ENCODE measurements around the gene MAP2K3. TPM values are rescaled to one million over a fixed set of nuclear protein-coding genes. Genes with fewer than 3 reads are reported as not detected.

The MAP2K3 gene
- total and polyA plus RNA-seq, 9 donors, result 9.1 to 45.5 (median 17.6) TPM

- Histone ChIP-seq H3K27ac (no peak overlapping the region), H3K9me3 (no peaks in the 10 kb centered on the region), H3K4me1 (ENCODE audit: insufficient read depth) (no peaks in the 10 kb centered on the region), H3K4me3 (no peak overlapping the region), H3K36me3 (no peaks in the 10 kb centered on the region), H3K27me3 (no peaks in the 10 kb centered on the region)
- no peak for TF ChIP-seq CTCF (IDR thresholded peaks at IDR 0.05)
- no peak for TF ChIP-seq EP300 (IDR thresholded peaks at IDR 0.05)
- no peak for TF ChIP-seq POLR2A (IDR thresholded peaks at IDR 0.05)
- intact Hi-C loops (cut with DNase I), result loop anchor here in 2 of 4 donors (5.0 to 10.0 kb wide), 2 partner anchors 153 to 235 kb away; partner anchors contain the start of gene DHRS7B (in 1 of the 2)
- DNase-seq, result no peak
- 97 to 98% (median 97%) methylated on average over 3 of the region's 3 CpGs for WGBS, 3 donors
These were observed 7.2 kb upstream of the MAP2K3 start for GRCh38 chr17:21277332-21277731.

- Histone ChIP-seq H3K27me3 (no peaks in the 10 kb centered on the region), H3K4me3 (no peak overlapping the region), H3K9me3 (no peaks in the 10 kb centered on the region), H3K36me3 (no peaks in the 10 kb centered on the region), H3K27ac (no peak overlapping the region), H3K4me1 (ENCODE audit: insufficient read depth) (peaks cover 2% of the 10 kb centered on the region)
- no peak for TF ChIP-seq EP300 (IDR thresholded peaks at IDR 0.05)
- no peak for TF ChIP-seq POLR2A (IDR thresholded peaks at IDR 0.05)
- TF ChIP-seq CTCF (IDR thresholded peaks at IDR 0.05), result no peak
- 72 to 74% (median 72%) methylated on average over 8 of the region's 8 CpGs for WGBS, 3 donors
- no peak for DNase-seq
- intact Hi-C loops (cut with DNase I), result loop anchor here in 2 of 4 donors (5.0 to 10.0 kb wide), 2 partner anchors 154 to 234 kb away; partner anchors contain the start of gene DHRS7B (in 1 of the 2)
These were observed 5.9 kb upstream of the MAP2K3 start for GRCh38 chr17:21278450-21279197.

- intact Hi-C loops (cut with DNase I), result loop anchor here in 2 of 4 donors (5.0 to 10.0 kb wide), 2 partner anchors 154 to 233 kb away; partner anchors contain the start of gene DHRS7B (in 1 of the 2)
- DNase-seq, result no peak
- H3K27me3 ChIP-seq, result no peaks in the 10 kb centered on the region
- H3K9me3 ChIP-seq, result no peaks in the 10 kb centered on the region
- 80 to 84% (median 82%) methylated on average over 6 of the region's 6 CpGs for WGBS, 3 donors
- H3K4me1 ChIP-seq (ENCODE audit: insufficient read depth), result peaks cover 2% of the 10 kb centered on the region
- no peak overlapping the region for H3K27ac ChIP-seq
- H3K36me3 ChIP-seq, result no peaks in the 10 kb centered on the region
- TF ChIP-seq EP300 (IDR thresholded peaks at IDR 0.05), result no peak
- TF ChIP-seq CTCF (IDR thresholded peaks at IDR 0.05), result no peak
- no peak for TF ChIP-seq POLR2A (IDR thresholded peaks at IDR 0.05)
- no peak overlapping the region for H3K4me3 ChIP-seq
These were observed 5.3 kb upstream of the MAP2K3 start for GRCh38 chr17:21279198-21279535.

- Histone ChIP-seq H3K4me1 (ENCODE audit: insufficient read depth) (peaks cover 2% of the 10 kb centered on the region), H3K9me3 (no peaks in the 10 kb centered on the region), H3K27me3 (no peaks in the 10 kb centered on the region), H3K4me3 (no peak overlapping the region), H3K27ac (no peak overlapping the region), H3K36me3 (no peaks in the 10 kb centered on the region)
- 83 to 84% (median 83%) methylated on average over 6 of the region's 6 CpGs for WGBS, 3 donors
- TF ChIP-seq EP300 (IDR thresholded peaks at IDR 0.05) (no peak), CTCF (IDR thresholded peaks at IDR 0.05) (no peak), POLR2A (IDR thresholded peaks at IDR 0.05) (no peak)
- intact Hi-C loops (cut with DNase I), result loop anchor here in 2 of 4 donors (5.0 to 10.0 kb wide), 2 partner anchors 155 to 233 kb away; partner anchors contain the start of gene DHRS7B (in 1 of the 2)
- DNase-seq, result peak in 1 of 5 donors; percentile 13
These were observed 4.9 kb upstream of the MAP2K3 start for GRCh38 chr17:21279582-21279981.

Data from ovary (tissue), 9 donors.